ENCODE data around the gene FOXL2NB.

Gene FOXL2NB

DNA sequence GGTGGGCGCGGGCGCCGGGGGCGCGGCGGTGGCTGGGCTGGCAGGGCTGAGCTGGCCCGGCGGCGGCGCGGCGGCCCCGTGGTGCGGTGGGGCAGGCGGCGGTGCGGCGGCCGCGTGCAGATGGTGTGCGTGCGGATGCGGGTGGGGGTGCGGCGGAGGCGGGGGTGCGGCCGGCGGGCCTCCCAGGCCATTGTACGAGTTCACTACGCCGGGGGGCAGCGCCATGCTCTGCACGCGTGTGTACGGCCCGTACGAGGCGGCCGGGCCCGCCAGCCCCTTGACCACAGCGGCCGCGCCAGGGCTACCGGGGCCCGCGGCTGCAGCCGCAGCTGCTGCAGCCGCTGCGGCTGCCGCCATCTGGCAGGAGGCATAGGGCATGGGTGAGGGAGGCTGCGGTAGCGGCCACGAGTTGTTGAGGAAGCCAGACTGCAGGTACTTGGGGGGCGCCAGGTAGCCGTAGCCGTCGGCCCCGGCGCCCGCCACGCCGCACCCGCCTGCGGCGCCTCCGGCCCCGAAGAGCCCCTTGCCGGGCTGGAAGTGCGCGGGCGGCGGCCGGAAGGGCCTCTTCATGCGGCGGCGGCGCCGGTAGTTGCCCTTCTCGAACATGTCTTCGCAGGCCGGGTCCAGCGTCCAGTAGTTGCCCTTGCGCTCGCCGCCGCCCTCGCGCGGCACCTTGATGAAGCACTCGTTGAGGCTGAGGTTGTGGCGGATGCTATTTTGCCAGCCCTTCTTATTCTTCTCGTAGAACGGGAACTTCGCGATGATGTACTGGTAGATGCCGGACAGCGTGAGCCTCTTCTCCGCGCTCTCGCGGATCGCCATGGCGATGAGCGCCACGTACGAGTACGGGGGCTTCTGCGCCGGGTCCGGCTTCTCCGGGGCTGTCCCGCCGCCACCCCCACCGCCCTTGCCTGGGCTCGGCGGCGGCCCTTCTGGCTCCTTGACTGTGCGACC, 1.0 kb upstream of the FOXL2NB start:
- no peak for DNase-seq (ENCODE audit: low read depth in 2 of 2)

DNA sequence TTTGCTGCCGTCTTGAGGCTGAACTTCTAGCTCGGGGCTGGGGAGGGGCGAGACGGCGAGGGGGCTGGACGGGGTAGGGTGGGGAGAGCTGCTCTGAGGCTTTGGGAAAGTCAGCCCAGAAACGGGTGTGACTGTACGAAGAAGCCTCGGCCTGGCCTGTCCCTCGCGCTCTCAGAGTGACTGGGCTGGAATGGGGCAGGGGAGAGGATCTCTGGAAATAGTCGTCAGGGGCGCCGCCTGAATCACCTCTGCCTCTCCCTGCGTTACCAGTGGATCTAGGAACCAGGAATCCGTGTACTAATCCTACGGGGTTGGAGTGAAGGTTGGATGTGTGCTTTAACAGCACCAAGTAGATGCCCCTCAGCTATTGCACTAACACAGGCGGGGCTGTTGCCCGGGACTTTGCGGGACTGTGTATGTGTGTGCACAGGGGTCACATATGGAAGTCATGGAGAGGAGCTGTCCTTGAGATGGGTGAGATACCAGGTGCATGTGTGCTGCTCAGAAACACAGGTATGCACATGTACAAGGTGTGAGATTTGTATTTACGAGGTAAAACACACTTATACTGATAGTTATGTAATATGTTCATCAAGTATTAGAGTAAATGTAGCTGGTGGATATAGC, 591 bp downstream of the FOXL2NB start:
- DNase-seq (ENCODE audit: low read depth in 2 of 2): no peak

DNA sequence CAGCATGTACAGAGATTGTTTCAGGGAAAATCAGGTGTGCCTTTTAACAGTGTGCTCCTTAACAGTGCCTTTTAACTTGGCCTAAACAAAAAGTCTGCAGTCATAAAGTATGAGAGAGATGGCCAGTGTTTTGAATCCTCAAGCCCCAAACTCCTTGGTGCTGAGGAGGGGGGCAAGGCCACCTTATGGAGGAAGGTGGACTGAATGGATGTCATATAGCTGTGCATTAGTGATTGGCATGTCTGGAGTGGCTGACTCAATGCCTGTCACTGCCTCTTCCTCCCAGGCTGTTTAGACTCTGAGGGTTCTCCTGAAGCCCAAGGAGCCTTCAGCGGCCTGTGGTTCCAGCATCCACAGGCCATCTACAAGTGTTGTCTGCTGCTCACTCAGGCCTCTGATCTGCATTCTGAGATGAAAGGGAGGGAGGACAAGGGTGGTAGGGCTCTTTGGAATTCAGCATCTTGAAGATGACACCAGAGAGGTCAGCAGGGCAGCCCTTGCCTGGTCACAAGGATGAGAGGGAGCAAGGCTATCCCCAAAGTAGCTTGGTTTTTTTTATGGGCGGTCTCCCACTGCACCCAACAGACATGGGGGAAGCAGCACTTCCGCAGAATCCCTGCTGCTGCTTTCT, 1.5 kb downstream of the FOXL2NB start:
- no peak for DNase-seq (ENCODE audit: low read depth in 2 of 2)

DNA sequence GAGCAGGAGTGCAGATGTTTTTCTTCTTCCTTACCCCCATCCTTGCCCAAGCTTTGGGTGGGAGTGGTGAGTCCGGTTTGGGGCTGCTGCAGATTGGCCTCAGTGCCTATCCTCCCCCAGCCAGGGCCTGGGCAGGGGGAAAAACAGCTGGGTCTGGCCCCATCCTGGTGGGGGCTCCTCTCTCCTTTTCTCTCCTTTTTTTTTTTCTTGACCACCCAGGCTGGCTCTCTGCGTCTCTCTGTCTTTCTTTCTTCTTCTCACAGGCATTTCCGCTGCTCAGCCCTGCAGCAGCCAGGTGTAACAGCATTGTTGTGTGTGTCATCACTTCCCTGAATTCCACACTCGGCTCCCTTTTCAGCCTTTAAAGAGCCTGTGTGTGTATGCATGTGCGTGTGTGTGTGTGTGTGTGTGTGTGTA, 2.0 kb downstream of the FOXL2NB start:
- DNase-seq (ENCODE audit: low read depth in 2 of 2): no peak

DNA sequence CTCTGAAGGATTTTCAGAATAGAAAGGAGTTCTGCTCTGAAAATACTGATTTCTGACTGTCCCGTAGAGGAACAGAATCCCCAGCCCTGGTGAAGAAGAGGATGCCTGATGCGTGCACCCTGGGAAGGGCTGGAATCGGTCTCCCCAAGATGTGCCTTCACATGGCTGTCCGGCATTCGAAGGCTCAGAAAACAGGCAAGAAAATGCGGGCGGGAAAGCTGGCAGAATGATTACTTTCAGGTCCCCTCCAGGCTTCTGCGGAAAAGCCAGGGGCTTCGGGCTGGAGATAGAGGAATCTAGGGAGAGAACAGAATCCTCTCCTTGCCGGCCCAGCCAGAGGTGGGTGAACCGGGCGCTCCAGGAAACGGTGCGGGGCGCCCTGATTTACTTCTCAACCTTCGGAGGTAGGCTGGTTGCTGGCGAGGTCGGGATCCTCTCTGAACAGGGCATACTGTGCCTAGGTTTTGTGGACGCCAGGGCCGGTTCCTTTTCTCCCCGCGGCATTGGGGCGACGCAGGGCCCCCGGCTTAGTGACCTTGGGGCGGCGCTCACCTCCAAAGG, 2.5 kb downstream of the FOXL2NB start:
- no peak for DNase-seq (ENCODE audit: low read depth in 2 of 2)

DNA sequence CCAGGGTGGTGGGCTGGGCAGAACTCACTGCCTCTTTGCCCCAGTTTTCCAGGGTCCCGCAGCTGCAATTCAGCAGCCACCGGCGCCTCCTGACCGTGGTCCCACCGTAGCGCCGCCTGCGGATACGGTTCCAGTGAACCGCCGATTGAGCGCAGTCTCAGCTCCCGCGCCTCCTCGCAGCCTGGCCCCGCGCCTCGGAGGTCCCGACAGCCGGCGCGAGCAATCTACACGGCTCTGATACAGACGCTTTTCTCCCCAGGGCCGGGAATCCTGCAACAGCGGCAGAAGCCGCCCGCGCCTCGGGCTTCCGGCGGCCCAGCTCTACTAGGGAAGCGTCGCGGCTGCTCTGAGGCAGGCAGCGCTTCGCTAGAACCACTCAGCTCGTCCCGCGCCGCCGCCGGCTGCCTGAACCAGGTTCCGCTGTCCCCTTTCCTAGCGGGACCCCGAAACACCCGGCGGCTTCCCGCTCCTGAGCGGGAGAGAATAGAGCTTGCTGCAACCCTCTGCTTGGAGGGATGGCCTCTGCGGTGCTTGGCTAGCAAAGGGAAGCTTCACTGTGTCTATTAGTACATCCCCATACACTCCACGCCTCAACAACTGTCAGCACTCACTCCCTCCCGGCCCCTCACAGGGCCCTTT, 3.1 kb downstream of the FOXL2NB start:
- no peak for DNase-seq (ENCODE audit: low read depth in 2 of 2)

DNA sequence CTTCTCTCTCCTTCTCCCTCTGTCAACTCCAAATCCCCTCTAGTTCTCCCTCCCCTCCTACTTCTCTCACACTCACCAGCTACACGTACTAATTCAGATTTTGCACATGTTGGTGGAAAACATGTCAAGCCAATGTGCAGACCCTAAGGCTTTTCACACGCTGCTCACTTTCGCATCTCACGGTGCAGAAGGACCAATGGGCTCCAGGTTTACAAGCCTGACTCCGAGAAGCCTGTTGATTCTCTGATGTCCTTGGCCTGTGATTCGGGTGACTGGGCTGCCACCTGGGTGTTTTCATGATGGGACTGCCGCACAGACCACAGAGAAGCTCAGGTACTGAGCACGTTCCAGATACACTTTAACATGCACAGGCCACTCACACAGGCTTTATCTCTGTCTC, 3.7 kb downstream of the FOXL2NB start:
- DNase-seq (ENCODE audit: low read depth in 2 of 2): no peak

DNA sequence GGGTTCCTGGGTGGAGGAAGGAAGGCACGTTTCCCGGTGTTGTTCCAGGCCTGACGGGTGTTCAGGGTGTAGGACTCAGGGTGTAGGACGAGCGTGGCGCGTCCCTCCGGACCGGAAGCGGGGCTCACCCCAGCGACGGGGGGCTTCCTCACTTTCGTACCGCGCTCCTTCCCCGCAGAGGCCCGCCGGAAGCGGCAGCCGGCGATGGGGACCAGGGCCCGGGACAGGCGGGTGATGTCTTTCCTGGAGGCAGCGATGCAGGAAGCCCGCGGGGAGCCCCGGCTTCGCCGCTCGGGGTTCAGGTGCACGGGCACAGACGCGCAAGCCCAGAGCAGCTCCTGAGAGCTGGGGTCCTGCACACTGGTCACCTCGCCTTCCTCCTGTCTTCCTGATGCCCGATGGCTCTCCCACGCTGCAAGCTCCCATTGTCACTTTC, 13.4 kb downstream of the FOXL2NB start:
- no peak for DNase-seq (ENCODE audit: low read depth in 2 of 2)

DNA sequence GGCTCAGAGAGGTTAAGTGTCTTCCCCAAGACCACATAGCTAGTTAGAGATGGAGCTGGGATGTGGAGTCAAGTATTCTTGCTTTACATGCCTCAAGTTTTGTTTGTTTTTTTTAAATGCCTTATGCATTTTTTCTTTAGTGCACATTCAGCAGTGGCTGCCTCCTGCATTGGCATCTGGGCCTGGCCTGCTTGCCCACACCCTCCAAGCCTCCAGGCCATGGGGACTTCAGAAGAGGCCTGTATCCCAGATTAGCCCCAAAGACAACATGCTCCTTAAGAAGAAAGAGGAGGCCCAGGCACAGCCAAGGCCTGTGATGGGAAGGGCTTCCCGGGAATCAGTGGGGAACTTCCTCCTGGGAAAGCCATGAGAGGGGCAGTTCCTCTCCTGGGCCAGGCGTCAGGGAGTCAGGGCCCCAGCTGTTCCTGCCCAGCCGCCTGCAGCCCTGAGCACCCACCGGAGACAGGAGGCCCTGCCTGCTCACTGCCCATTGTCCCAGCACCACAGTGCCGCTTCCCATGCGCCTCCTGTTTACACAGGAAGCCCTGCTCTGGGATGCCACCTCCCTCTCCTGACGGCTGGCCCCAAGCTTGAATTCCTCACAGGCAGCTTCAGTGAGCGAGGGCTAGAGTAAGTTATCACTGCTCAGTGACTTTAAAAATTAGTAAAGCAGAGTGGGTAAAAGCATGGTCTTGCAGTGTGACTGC, 16.0 kb downstream of the FOXL2NB start:
- no peak for DNase-seq (ENCODE audit: low read depth in 2 of 2)

DNA sequence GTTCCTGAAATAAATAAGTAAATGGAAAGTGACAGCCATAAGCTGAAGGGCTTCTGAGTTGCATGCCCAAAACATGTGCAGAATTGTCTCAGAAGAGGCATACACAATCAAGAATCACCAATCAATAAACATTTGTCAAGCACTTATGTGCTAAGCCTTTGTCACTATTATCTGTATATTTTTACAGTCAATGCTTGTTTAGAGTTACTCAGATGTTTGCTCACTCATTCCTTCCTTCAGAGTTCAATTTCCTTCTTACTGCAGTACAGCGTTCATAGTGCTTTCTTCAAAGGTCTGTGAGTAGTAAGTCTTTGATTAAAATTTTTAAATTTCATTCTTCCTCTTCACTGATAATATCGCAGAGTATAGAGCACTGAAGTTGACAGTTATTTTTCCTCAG, 17.2 kb downstream of the FOXL2NB start:
- DNase-seq (ENCODE audit: low read depth in 2 of 2): no peak

DNA sequence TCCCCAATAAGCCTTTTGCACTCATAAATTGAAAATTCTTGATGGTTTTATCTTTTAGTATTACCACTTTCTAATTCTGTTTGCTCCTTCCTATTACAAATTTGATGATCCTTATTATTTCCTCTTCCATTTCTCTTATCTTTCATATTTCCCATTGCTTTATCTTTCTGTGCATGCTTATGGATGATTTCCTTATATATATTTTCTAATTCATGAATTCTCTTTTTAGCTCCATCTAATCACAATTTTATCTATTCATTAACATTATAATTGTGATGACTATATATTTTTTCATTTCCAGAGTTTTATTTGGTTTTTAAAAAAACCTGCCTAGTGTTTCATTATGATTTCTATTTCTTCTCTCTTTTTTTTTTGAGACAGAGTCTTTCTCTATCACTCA, 17.9 kb downstream of the FOXL2NB start:
- DNase-seq (ENCODE audit: low read depth in 2 of 2): no peak

DNA sequence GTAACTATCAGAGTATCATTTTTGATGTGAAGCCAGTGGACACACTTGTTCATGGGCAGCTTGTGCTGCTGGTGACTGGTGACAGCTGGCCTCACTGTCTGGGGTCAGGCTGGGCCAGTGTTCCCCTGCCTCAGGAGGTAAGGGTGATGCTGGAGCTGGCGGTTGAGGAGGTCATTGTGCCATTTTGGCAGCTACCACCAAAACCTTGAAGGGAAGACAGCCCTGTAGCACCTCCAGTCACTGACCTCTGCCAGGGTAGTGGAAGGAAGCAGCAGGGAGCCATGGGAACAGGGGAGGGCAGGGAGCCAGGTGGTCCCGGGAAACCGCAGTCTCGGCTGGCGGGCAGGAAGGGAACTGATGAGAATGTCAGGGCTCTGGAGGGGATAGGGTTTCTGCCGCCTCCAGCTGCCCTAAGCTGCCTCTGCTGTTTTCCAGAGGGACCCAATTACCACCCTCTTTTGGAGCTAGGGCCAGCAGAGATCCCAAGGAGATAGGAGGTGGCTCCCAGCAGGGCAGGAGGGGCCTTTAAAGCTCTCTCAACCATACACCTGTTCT, 24.8 kb downstream of the FOXL2NB start:
- DNase-seq (ENCODE audit: low read depth in 2 of 2): no peak

DNA sequence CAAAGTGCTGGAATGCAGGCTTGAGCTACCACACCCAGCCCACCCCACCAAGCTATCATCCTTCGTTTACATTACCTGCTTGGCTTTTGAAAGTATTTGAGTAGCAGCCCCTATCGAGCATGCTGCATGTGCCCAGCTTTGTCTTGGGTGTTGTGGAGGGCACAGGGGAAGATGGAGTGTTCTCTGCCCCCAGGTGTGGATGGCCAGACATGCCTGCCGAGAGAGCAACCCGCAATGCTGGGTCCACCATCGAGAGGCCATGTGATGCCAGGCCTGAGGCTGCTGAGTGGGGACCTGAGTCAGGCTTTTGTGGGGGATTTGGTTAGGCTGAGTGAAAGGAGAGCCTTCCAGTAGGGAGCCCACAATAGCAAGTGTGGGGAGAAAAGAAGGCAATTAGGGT, 25.9 kb downstream of the FOXL2NB start:
- DNase-seq (ENCODE audit: low read depth in 2 of 2): no peak

DNA sequence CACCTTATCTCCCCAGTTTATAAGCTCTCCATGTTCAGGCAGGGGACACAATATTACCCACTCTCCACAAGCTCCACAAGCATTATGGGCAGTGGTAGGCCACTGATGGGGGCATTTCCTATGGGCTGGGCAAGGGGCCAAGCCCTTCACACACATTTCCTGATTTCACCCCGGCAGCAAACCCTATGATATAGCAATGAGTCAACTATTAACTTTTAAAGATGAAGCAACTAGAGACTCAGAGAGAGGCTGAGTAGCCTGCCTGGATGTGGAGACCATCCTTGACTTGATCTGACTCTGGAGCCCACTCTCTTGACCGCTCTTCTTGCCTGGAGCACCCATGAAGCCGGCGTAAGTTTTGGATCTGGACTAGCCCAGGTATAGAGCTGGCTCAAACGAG, 27.4 kb downstream of the FOXL2NB start:
- DNase-seq (ENCODE audit: low read depth in 2 of 2): no peak

DNA sequence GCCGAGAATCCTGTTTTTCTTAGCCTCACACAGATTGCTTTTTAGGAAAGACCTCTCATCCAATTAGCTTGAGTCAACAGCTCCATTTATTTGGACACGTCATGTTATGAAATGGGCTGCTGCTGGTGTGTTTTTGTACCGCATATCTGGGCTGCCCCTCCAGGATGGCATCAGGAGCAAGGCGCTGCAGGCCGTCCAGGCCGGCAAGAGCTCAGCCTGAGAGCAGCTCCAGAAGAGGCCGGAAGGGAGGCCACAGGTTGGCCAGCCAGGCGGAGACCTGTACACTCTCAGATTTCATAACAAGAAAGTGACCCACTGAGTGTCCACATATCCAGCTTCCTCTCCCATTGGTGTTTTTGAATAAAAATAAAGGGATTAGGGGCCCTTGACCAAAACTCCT, 28.3 kb downstream of the FOXL2NB start:
- no peak for DNase-seq (ENCODE audit: low read depth in 2 of 2)

DNA sequence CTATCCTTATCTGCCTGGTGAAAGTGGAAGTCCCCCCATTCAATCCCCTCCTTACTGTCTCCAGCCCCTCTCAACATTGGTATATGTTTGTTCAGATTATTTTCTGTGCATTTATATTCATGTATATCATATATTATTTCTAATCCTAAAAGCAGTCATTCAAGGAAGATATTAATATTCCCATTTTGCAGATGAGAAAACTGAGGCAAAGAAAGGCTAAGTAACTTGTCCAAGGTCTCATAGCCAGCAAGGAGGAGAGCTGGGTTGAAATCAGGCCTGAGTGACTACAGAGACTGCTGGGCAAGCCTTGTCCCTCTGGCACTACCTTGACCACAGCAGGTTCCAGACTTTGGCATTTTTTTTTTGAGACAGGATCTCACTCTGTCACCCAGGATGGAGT, 29.0 kb downstream of the FOXL2NB start:
- DNase-seq (ENCODE audit: low read depth in 2 of 2): no peak

DNA sequence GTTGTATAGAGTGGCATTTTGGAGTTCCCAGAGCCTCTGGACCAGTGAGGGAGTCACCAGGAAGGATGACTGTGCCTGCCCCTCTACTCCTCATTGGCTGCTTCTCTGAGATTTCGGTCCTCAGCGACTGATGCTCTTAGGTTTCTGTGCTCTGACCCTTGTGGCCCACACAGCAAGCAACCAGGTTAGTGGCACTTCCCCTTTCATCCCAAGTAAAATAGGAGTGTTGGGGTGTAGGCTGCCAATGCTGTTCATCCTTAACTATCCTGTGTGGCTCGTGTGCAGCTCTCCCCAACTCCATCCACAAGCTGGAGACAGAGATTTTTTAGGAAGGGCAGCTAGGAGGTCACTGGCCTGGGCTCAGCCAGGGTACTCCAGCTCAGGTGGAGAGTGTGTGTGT, 37.8 kb downstream of the FOXL2NB start:
- DNase-seq (ENCODE audit: low read depth in 2 of 2): no peak

DNA sequence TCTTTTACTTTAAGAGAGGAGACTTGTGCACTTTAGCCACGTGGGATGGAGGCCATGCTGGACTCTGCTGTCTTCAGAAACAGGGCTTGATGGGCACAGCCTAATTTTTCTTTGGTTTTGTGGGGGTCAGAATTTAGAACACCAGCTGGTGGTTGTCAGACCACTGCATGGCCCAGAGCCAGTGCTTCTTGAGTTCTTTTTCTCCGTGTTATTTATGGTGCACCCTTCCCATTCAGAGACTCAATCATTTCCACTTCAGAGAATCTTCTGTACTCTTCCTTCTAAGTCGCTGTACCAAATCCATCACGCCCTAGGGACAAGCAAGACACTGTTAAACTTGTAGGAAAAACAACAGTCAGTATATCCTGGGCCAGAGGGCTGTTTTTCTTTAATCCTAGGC, 38.9 kb downstream of the FOXL2NB start:
- no peak for DNase-seq (ENCODE audit: low read depth in 2 of 2)

DNA sequence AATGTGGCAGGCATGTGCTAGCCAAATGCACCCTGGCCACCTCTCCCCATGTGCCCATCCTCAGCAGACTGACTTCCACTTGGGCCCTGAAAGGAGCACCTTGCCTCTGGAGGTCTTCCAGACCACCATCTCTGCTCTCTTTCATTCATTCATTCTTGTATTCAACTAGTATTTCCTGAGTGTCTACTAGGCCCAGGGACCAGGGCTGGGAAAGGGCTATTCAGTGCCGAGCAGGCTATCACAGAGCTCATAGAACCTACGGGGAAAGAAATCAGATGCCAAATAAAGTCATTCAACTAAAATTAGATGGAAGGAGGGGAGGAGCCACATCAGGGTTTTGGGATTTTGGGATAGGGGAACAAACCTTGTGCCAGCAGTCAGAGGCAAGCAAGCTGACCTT, 40.2 kb downstream of the FOXL2NB start:
- no peak for DNase-seq (ENCODE audit: low read depth in 2 of 2)

DNA sequence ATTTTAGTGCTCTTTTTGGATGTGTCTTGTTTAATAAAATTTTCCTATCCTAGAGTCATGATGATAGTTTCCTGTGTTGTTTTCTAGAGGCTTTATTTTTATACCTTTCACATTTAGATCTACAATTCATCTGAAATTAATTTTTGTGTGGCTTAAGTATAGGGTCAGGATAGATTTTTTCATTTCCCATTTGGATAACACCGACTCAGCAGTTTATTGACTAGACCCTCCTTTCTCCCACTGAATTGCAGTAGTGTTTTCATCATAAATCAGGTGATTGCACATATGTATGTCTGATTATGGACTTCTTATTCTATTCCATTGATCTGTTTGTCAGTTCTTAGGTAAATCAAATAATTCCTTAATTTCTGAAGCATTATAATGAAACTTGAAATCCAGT, 48.7 kb downstream of the FOXL2NB start:
- DNase-seq (ENCODE audit: low read depth in 2 of 2): no peak

All from activated CD8-positive, alpha-beta memory T cell treated with anti-CD3 and anti-CD28 coated beads for 4 hours (primary cell).